GM12878 (cell line): ENCODE data around the gene TXNDC8. TPM values are rescaled to one million over a fixed set of nuclear protein-coding genes. Genes with fewer than 3 reads are reported as not detected.

Experiments used
- BMI1 ChIP-seq: fragments of 450-650 bp; IDR thresholded peaks from 2 replicates; pipeline ENCODE4 v1.6.1; 2016; ENCODE audit warnings: mild to moderate bottlenecking, moderate library complexity, borderline replicate concordance
- CBX5 ChIP-seq: sonication (generic); IDR thresholded peaks from 2 replicates; pipeline ENCODE4 v1.6.1; 2016; ENCODE audit warnings: low read depth, moderate library complexity, mild to moderate bottlenecking, inconsistent platforms
- CEBPB ChIP-seq, 2 experiments: fragments of 150-350 bp in 1 of 2; IDR thresholded peaks; 2 replicates each; pipeline ENCODE4 v1.6.1; 2012 to 2014; ENCODE audit warnings: low read depth in 2 of 2, low read length in 2 of 2, borderline replicate concordance in 1 of 2, inconsistent platforms in 1 of 2
- EED ChIP-seq: sonication (generic); IDR thresholded peaks from 2 replicates; pipeline ENCODE4 v1.6.1; 2016; ENCODE audit warnings: antibody characterized with exemption, low read depth
- ELK1 ChIP-seq: IDR thresholded peaks from 2 replicates; pipeline ENCODE4 v1.6.1; 2012; ENCODE audit warnings: low read depth, low read length, improper control_type of control experiment
- GATAD2B ChIP-seq: fragments of 450-650 bp; conservative IDR thresholded peaks from 2 replicates; pipeline ENCODE4 v1.6.1; 2017; ENCODE audit warnings: low read depth, mild to moderate bottlenecking, moderate library complexity
- HDGF ChIP-seq: fragments of 450-650 bp; IDR thresholded peaks from 2 replicates; pipeline ENCODE4 v1.6.1; 2016; ENCODE audit warnings: antibody characterized with exemption
- JUNB ChIP-seq: IDR thresholded peaks from 2 replicates; pipeline ENCODE4 v1.6.1; 2016; ENCODE audit warnings: antibody characterized with exemption, mild to moderate bottlenecking
- LARP7 ChIP-seq: fragments of 450-650 bp; IDR thresholded peaks from 2 replicates; pipeline ENCODE4 v1.6.1; 2017; ENCODE audit warnings: mild to moderate bottlenecking
- MEF2B ChIP-seq: fragments of 450-650 bp; IDR thresholded peaks from 2 replicates; pipeline ENCODE4 v1.6.1; 2018; ENCODE audit warnings: mild to moderate bottlenecking, moderate library complexity; ENCODE audit not compliant: partially characterized antibody, poor library complexity, severe bottlenecking
- NR2F1 ChIP-seq: fragments of 450-650 bp; conservative IDR thresholded peaks from 2 replicates; pipeline ENCODE4 v1.6.1; 2017; ENCODE audit warnings: mild to moderate bottlenecking
- NRF1 ChIP-seq: conservative IDR thresholded peaks from 2 replicates; pipeline ENCODE4 v1.6.1; 2011; ENCODE audit warnings: mild to moderate bottlenecking, low read depth, low read length, improper control_type of control experiment
- POLR2AphosphoS2 ChIP-seq: IDR thresholded peaks from 2 replicates; pipeline ENCODE4 v1.6.1; 2011; ENCODE audit warnings: low read depth, mild to moderate bottlenecking, low read length, improper control_type of control experiment, moderate library complexity
- RAD21 ChIP-seq: IDR thresholded peaks from 2 replicates; pipeline ENCODE4 v1.6.1; 2011; ENCODE audit warnings: mild to moderate bottlenecking, low read depth, low read length, moderate library complexity; ENCODE audit not compliant: insufficient read depth
- TCF7 ChIP-seq: IDR thresholded peaks from 2 replicates; pipeline ENCODE4 v1.6.1; 2014; ENCODE audit warnings: antibody characterized with exemption, borderline replicate concordance
- ZBED1 ChIP-seq: IDR thresholded peaks from 2 replicates; pipeline ENCODE4 v1.6.1; 2016; ENCODE audit warnings: borderline replicate concordance
- polyA plus RNA-seq, 11 experiments: library from polyadenylated mRNA; depleted of rRNA in 4 of 11; unstranded in 6 of 11; stranded (reverse) in 5 of 11; fragments of >200 nt; fragmentation: Nextera tagmentation in 4 of 11; fragmentation: Illumina TruSeq in 1 of 11; extraction: Ambion mirVana in 4 of 11; extraction: Trizol in 1 of 11; gene quantifications; 1 replicate in 1 of 11; 2 replicates in 10 of 11; pipeline versions ENCODE4 v1.2.1 to v1.2.3, GENCODE V29; 2011 to 2016; ENCODE audit warnings: inconsistent platforms in 2 of 11, missing spikeins in 2 of 11, low read depth in 1 of 11
- total RNA-seq, 4 experiments: library from RNA; depleted of rRNA in 3 of 4; stranded (reverse); fragments of >200 nt in 3 of 4; fragmentation: Illumina TruSeq in 1 of 4; extraction: Trizol in 1 of 4; gene quantifications; 2 replicates each; pipeline versions ENCODE4 v1.2.1 to v1.2.3, GENCODE V29; 2013 to 2021
- TF ChIP-seq, protein P1 (sequence below): IDR thresholded peaks from 2 replicates; pipeline ENCODE4 v1.6.1; 2011; ENCODE audit warnings: low read depth, mild to moderate bottlenecking, low read length, moderate library complexity, borderline replicate concordance; ENCODE audit errors: extremely low read depth
- TF ChIP-seq, protein P2 (sequence below): fragments of 450-650 bp; IDR thresholded peaks from 2 replicates; pipeline ENCODE4 v1.6.1; 2016; ENCODE audit warnings: mild to moderate bottlenecking, moderate library complexity, borderline replicate concordance
- TF ChIP-seq, protein P3 (sequence below): IDR thresholded peaks from 2 replicates; pipeline ENCODE4 v1.6.1; 2012; ENCODE audit warnings: low read length, inconsistent platforms
- TF ChIP-seq, protein P4 (sequence below): IDR thresholded peaks from 2 replicates; pipeline ENCODE4 v1.6.1; 2011; ENCODE audit warnings: mild to moderate bottlenecking, low read depth, low read length, moderate library complexity; ENCODE audit not compliant: insufficient replicate concordance

The TXNDC8 gene
- total and polyA plus RNA-seq, 10 of the 15 experiments (the other 5 are each of a cell fraction or from before 2014, with no cell fraction given) = not detected

DNA sequence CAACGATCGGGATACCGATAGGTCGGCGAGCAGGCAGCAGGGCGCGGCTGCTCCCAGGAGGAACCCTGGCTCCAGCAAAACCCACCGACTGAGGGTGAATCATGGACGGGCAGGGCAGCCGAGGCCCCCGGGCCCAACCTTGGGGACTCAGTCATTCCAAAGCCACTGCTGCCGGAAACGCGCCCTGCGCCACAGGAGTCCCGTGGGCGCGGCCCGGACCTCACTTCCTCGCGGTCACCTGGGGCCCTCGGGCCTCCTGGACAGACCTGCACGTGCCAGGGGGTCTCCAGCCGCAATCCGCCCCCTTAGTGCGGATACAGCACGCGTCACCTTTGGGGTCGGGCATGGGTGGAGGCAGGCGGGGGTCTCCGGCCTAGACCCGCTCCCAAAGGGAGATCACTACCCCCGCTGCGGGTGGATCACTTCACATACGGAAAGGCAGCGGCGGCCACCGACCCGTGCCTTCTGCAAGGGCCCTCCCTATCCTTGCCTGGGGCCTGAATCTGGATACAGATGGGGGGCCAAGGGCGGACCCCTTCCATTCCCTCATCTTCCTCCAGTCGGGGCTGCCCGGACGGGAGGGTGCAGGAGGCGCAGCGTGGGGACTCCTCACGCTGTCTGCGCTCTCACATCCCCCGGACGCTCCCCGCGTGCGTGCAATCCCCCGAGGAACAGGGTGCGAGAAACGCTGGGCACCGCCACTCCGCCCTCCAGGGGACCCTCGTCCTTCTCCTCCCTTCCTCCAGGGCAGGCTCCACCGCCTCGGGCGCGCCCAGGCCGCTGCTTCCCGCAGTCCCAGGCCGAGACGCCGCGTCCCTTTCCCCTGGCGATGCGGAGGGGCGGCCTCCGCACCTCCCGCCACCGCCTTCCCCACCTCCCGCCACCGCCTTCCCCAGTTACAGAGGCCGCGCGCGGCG lies 81.9 kb downstream of the TXNDC8 start (continued):
- TF ChIP-seq, protein P1, sequence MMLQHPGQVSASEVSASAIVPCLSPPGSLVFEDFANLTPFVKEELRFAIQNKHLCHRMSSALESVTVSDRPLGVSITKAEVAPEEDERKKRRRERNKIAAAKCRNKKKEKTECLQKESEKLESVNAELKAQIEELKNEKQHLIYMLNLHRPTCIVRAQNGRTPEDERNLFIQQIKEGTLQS = no peak
- TF ChIP-seq, protein P2, sequence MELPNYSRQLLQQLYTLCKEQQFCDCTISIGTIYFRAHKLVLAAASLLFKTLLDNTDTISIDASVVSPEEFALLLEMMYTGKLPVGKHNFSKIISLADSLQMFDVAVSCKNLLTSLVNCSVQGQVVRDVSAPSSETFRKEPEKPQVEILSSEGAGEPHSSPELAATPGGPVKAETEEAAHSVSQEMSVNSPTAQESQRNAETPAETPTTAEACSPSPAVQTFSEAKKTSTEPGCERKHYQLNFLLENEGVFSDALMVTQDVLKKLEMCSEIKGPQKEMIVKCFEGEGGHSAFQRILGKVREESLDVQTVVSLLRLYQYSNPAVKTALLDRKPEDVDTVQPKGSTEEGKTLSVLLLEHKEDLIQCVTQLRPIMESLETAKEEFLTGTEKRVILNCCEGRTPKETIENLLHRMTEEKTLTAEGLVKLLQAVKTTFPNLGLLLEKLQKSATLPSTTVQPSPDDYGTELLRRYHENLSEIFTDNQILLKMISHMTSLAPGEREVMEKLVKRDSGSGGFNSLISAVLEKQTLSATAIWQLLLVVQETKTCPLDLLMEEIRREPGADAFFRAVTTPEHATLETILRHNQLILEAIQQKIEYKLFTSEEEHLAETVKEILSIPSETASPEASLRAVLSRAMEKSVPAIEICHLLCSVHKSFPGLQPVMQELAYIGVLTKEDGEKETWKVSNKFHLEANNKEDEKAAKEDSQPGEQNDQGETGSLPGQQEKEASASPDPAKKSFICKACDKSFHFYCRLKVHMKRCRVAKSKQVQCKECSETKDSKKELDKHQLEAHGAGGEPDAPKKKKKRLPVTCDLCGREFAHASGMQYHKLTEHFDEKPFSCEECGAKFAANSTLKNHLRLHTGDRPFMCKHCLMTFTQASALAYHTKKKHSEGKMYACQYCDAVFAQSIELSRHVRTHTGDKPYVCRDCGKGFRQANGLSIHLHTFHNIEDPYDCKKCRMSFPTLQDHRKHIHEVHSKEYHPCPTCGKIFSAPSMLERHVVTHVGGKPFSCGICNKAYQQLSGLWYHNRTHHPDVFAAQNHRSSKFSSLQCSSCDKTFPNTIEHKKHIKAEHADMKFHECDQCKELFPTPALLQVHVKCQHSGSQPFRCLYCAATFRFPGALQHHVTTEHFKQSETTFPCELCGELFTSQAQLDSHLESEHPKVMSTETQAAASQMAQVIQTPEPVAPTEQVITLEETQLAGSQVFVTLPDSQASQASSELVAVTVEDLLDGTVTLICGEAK = peak; percentile 54; the same call in 1 of the 2 replicates
- TF ChIP-seq, protein P3, sequence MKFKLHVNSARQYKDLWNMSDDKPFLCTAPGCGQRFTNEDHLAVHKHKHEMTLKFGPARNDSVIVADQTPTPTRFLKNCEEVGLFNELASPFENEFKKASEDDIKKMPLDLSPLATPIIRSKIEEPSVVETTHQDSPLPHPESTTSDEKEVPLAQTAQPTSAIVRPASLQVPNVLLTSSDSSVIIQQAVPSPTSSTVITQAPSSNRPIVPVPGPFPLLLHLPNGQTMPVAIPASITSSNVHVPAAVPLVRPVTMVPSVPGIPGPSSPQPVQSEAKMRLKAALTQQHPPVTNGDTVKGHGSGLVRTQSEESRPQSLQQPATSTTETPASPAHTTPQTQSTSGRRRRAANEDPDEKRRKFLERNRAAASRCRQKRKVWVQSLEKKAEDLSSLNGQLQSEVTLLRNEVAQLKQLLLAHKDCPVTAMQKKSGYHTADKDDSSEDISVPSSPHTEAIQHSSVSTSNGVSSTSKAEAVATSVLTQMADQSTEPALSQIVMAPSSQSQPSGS = no peak
- TF ChIP-seq BMI1 = no peak
- no peak for TF ChIP-seq CBX5
- no peak for TF ChIP-seq TCF7
- no peak for TF ChIP-seq RAD21
- no peak for TF ChIP-seq ELK1
- TF ChIP-seq MEF2B = peak; percentile 19
- TF ChIP-seq CEBPB (IDR thresholded peaks at IDR 0.05; ENCODE audit: borderline replicate concordance in 1 of 2, low read depth in 2 of 2, low read length in 2 of 2) = no peak
- no peak for TF ChIP-seq NRF1
- no peak; the same call in 1 of the 2 replicates for TF ChIP-seq GATAD2B
- TF ChIP-seq NR2F1 = 0 out of 2 replicates have a peak, but pooled peaks have one; percentile 23
- TF ChIP-seq POLR2AphosphoS2 = 0 out of 2 replicates have a peak, but pooled peaks have one; percentile 18
- TF ChIP-seq JUNB = no peak
- no peak for TF ChIP-seq LARP7
- TF ChIP-seq, protein P4, sequence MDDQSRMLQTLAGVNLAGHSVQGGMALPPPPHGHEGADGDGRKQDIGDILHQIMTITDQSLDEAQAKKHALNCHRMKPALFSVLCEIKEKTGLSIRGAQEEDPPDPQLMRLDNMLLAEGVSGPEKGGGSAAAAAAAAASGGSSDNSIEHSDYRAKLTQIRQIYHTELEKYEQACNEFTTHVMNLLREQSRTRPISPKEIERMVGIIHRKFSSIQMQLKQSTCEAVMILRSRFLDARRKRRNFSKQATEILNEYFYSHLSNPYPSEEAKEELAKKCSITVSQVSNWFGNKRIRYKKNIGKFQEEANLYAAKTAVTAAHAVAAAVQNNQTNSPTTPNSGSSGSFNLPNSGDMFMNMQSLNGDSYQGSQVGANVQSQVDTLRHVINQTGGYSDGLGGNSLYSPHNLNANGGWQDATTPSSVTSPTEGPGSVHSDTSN = no peak
- TF ChIP-seq EED = no peak
- 0 out of 2 replicates have a peak, but pooled peaks have one; percentile 22 for TF ChIP-seq ZBED1
- no peak for TF ChIP-seq HDGF
